Keratinocyte (primary cell): Measurements from ENCODE around the gene TRABD2B. TPM values are rescaled to one million over a fixed set of nuclear protein-coding genes. Genes with fewer than 3 reads are reported as not detected.

Source experiments
- DNase-seq: peaks from one replicate; pipeline ENCODE4 v3.0.0-alpha.2; 2011; ENCODE audit warnings: low read depth, missing footprints, low spot score
- FAIRE-seq: peaks from 2 replicates; lab custom pipeline; 2011; peaks lifted over from hg19 to GRCh38; lab: Jason Lieb, UNC
- H2AFZ ChIP-seq: 2 replicates; pipeline ENCODE4 v1.6.0; 2012; ENCODE audit warnings: low read length, control low read depth, inconsistent platforms; ENCODE audit not compliant: control insufficient read depth
- H3K27ac ChIP-seq: 2 replicates; pipeline ENCODE4 v1.5.1; 2011; ENCODE audit warnings: low read length; ENCODE audit not compliant: control insufficient read depth, insufficient read depth
- H3K27me3 ChIP-seq: 3 replicates; pipeline ENCODE4 v1.6.0; 2011; ENCODE audit warnings: low read length; ENCODE audit not compliant: control insufficient read depth, insufficient read depth; ENCODE audit errors: extremely low read depth
- H3K36me3 ChIP-seq, 2 experiments: 2 replicates in 1 of 2; 3 replicates in 1 of 2; pipeline ENCODE4 v1.5.1; 2011; ENCODE audit warnings: low read length in 2 of 2, mild to moderate bottlenecking in 1 of 2; ENCODE audit not compliant: control insufficient read depth in 2 of 2, insufficient read depth in 2 of 2; ENCODE audit errors: extremely low read depth in 1 of 2
- H3K4me1 ChIP-seq: 3 replicates; pipeline ENCODE4 v1.5.1; 2011; ENCODE audit warnings: low read length; ENCODE audit not compliant: control insufficient read depth, insufficient read depth; ENCODE audit errors: extremely low read depth
- H3K4me2 ChIP-seq: 3 replicates; pipeline ENCODE4 v1.6.0; 2011; ENCODE audit warnings: low read depth, low read length; ENCODE audit not compliant: control insufficient read depth, insufficient read depth; ENCODE audit errors: extremely low read depth
- H3K4me3 ChIP-seq, 3 experiments: fragments of 200-600 bp in 1 of 3; sonication (generic) in 1 of 3; 2 replicates in 2 of 3; 3 replicates in 1 of 3; pipeline ENCODE4 v1.5.1; 2011 to 2016; ENCODE audit warnings: low read length in 3 of 3, mild to moderate bottlenecking in 3 of 3, control low read depth in 2 of 3, inconsistent platforms in 1 of 3, low read depth in 1 of 3, mixed read lengths in 1 of 3, mixed run types in 1 of 3, moderate library complexity in 1 of 3; ENCODE audit not compliant: control insufficient read depth in 2 of 3, insufficient read depth in 2 of 3; ENCODE audit errors: extremely low read depth in 1 of 3
- H3K79me2 ChIP-seq: 2 replicates; pipeline ENCODE4 v1.6.0; 2012; ENCODE audit warnings: low read length; ENCODE audit not compliant: control insufficient read depth, insufficient read depth
- H3K9ac ChIP-seq: 3 replicates; pipeline ENCODE4 v1.6.0; 2011; ENCODE audit warnings: low read length; ENCODE audit not compliant: control insufficient read depth, insufficient read depth; ENCODE audit errors: extremely low read depth
- H3K9me1 ChIP-seq: 3 replicates; pipeline ENCODE4 v1.6.0; 2011; ENCODE audit warnings: low read length; ENCODE audit not compliant: control insufficient read depth, insufficient read depth; ENCODE audit errors: extremely low read depth
- H3K9me3 ChIP-seq: 2 replicates; pipeline ENCODE4 v1.5.1; 2012; ENCODE audit warnings: low read depth, low read length; ENCODE audit not compliant: control insufficient read depth
- H4K20me1 ChIP-seq: 3 replicates; pipeline ENCODE4 v1.6.0; 2011; ENCODE audit warnings: low read length; ENCODE audit not compliant: control insufficient read depth, insufficient read depth; ENCODE audit errors: extremely low read depth
- CTCF ChIP-seq, 3 experiments: IDR thresholded peaks in 1 of 3; conservative IDR thresholded peaks in 1 of 3; optimal IDR thresholded peaks in 1 of 3; 2 replicates in 2 of 3; 3 replicates in 1 of 3; pipeline versions ENCODE3 to v1.5.1; 2011; ENCODE audit warnings: low read length in 3 of 3, mild to moderate bottlenecking in 3 of 3, moderate library complexity in 2 of 3, control low read depth in 1 of 3, inconsistent platforms in 1 of 3; ENCODE audit not compliant: insufficient read depth in 2 of 3; ENCODE audit errors: extremely low read depth in 1 of 3
- EZH2 ChIP-seq: IDR thresholded peaks from one replicate; pipeline ENCODE4 v1.6.1; 2012; ENCODE audit warnings: inconsistent platforms, mild to moderate bottlenecking, low read length, moderate library complexity
- dilution Hi-C: fragments of 300-500 bp; cut with MboI; formaldehyde crosslinking; loops from one replicate; pipeline ENCODE4 v1.7.0; 2020; ENCODE audit warnings: low sequenced_read_pairs; ENCODE audit not compliant: extremely low pct_ligation_motif_present
- polyA plus RNA-seq, 5 experiments: library from polyadenylated mRNA; depleted of rRNA in 3 of 5; stranded (reverse) in 3 of 5; stranded (forward) in 1 of 5; unstranded in 1 of 5; fragments of >200 nt; gene quantifications; 1 replicate in 1 of 5; 2 replicates in 3 of 5; 3 replicates in 1 of 5; pipeline versions ENCODE4 v1.2.1 to v1.2.3, GENCODE V29; 2011 to 2012; ENCODE audit warnings: missing spikeins in 2 of 5, low read depth in 1 of 5, low replicate concordance in 1 of 5

Gene TRABD2B
- polyA plus RNA-seq, 1 donor (not counting 4 experiments of a cell fraction or from before 2014, with no cell fraction given) = 0.13 TPM

- H3K36me3 ChIP-seq = no peaks in the 10 kb centered on the region
- FAIRE-seq (no peak), DNase-seq (no peak)
- H3K79me2 ChIP-seq = no peaks in the 10 kb centered on the region
- H3K9ac ChIP-seq = no peak overlapping the region
- H3K9me1 ChIP-seq = no peaks in the 10 kb centered on the region
- H3K4me1 ChIP-seq = peaks cover 3% of the 10 kb centered on the region
- H3K27ac ChIP-seq = no peak overlapping the region
- dilution Hi-C loops = no loop called here
- H3K27me3 ChIP-seq = peaks cover 4% of the 10 kb centered on the region
- no peak overlapping the region for H3K4me2 ChIP-seq
- TF ChIP-seq EZH2 = no peak
- TF ChIP-seq CTCF (optimal IDR thresholded peaks at IDR 0.05 in 1 of 3, IDR thresholded peaks at IDR 0.05 in 1 of 3, conservative IDR thresholded peaks at IDR 0.05 in 1 of 3; ENCODE audit: extremely low read depth in 1 of 3, insufficient read depth in 2 of 3, low read length in 3 of 3) = no peak
- H3K9me3 ChIP-seq = no peaks in the 10 kb centered on the region
- no peak overlapping the region for H2AFZ ChIP-seq
- H3K4me3 ChIP-seq = no peak overlapping the region
- no peaks in the 10 kb centered on the region for H4K20me1 ChIP-seq
These were observed 82.1 kb downstream of the TRABD2B start for GRCh38 chr1:47914952-47915676.

GRCh38 chr1:47914218-47914938, 82.8 kb downstream of the TRABD2B start:
- no peaks in the 10 kb centered on the region for H3K9me1 ChIP-seq
- H3K4me2 ChIP-seq = peak overlapping the region; percentile 11
- no peak overlapping the region for H3K4me3 ChIP-seq
- H4K20me1 ChIP-seq = no peaks in the 10 kb centered on the region
- no peak overlapping the region for H3K9ac ChIP-seq
- H3K36me3 ChIP-seq = no peaks in the 10 kb centered on the region
- H2AFZ ChIP-seq = no peak overlapping the region
- H3K4me1 ChIP-seq = peaks cover 3% of the 10 kb centered on the region
- DNase-seq (no peak), FAIRE-seq (no peak)
- no peaks in the 10 kb centered on the region for H3K27me3 ChIP-seq
- TF ChIP-seq CTCF (optimal IDR thresholded peaks at IDR 0.05 in 1 of 3, IDR thresholded peaks at IDR 0.05 in 1 of 3, conservative IDR thresholded peaks at IDR 0.05 in 1 of 3; ENCODE audit: extremely low read depth in 1 of 3, insufficient read depth in 2 of 3, low read length in 3 of 3) = no peak
- H3K9me3 ChIP-seq = no peaks in the 10 kb centered on the region
- H3K27ac ChIP-seq = no peak overlapping the region
- dilution Hi-C loops = no loop called here
- H3K79me2 ChIP-seq = no peaks in the 10 kb centered on the region
